GM13976 (cell line): ENCODE measurements around the gene DSCAM.

Experiments used
- DNase-seq: peaks from one replicate; pipeline ENCODE4 v3.0.0; 2012; ENCODE audit warnings: low spot score
- in situ Hi-C: fragments of 300-500 bp; cut with MboI; formaldehyde crosslinking; loops from one replicate; pipeline ENCODE4 v1.12.0; 2022; ENCODE audit warnings: low sequenced_read_pairs, mixed read lengths, inconsistent platforms; ENCODE audit not compliant: unreplicated experiment
- TF ChIP-seq, protein P1 (sequence below): IDR thresholded peaks from 2 replicates; pipeline ENCODE4 v1.5.1; 2012; ENCODE audit warnings: borderline replicate concordance, mild to moderate bottlenecking; ENCODE audit not compliant: insufficient read depth; ENCODE audit errors: extremely low read depth, missing control alignments, control extremely low read depth

The DSCAM gene

DNA sequence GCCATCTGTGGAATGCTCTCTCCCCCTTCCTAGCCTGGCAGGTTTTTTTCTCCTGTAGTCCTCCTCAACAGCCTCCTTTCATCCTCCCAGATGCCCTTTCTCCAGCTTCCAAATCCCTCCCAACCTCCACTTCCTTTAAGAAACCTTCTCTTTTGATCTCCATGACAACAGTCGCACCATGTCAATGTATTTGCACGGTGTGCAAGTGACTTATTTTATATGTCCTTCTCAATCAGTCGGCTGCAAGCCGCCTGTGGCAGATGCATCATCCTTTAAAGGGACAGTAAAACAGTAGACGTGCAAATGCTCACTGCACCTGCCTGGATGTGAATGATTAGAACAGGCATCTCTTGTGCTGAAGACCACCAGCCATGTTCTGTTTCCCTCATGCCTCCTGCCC is 694.5 kb downstream of the DSCAM start:
- TF ChIP-seq, protein P1, sequence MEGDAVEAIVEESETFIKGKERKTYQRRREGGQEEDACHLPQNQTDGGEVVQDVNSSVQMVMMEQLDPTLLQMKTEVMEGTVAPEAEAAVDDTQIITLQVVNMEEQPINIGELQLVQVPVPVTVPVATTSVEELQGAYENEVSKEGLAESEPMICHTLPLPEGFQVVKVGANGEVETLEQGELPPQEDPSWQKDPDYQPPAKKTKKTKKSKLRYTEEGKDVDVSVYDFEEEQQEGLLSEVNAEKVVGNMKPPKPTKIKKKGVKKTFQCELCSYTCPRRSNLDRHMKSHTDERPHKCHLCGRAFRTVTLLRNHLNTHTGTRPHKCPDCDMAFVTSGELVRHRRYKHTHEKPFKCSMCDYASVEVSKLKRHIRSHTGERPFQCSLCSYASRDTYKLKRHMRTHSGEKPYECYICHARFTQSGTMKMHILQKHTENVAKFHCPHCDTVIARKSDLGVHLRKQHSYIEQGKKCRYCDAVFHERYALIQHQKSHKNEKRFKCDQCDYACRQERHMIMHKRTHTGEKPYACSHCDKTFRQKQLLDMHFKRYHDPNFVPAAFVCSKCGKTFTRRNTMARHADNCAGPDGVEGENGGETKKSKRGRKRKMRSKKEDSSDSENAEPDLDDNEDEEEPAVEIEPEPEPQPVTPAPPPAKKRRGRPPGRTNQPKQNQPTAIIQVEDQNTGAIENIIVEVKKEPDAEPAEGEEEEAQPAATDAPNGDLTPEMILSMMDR = no peak
- in situ Hi-C loops = no loop called here
- DNase-seq = no peak

DNA sequence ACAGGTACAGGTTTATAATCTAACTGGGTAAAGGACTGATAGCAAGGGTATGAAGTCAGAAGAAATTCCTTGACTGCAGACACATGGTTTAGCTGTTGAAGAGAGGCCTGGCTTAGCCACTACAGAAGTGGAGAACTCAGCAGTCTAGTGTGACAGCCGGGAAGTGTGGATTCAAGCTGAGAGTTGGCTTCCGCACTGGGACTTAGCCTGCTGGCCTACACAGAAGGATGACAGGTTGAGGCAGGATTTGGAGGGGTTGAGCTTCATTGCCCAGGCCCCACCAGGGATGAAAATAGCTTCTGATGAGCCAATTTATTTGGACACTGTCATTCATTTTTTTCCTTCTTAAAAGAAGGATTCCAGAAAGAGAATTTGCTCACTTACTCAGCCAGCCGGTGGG is 695.3 kb downstream of the DSCAM start:
- in situ Hi-C loops = no loop called here
- TF ChIP-seq, protein P1 = no peak
- DNase-seq = no peak

DNA sequence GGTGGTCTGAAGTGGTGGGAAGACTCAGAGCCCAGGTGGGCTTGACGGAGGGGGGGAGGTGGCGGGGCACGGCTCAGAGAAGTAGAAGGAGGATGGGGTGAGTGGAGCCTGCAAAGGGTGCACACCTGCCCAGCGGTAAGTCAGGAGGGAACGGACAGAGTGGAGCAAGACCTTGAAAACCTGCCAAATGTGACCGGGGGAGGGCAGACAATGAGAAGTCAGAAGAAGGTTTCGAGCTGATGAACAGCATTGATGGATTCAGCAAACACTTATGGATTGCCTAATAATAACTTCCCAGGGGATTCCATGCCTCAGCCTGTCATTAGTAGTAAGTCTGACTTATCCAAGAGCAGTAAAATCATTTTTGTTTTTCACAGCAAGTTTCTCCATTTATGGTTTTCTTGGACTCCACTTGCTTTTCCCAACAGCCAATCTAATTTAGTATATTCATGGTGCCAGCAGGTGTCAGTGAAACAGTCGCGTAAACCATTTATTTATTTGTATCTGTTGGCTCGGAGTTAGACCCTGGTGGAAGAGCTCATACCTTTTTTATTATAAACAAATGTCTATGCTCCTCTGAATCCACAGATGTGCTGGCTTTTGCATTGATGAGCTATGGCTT is 700.6 kb downstream of the DSCAM start:
- DNase-seq = no peak
- in situ Hi-C loops = no loop called here
- TF ChIP-seq, protein P1 = no peak

DNA sequence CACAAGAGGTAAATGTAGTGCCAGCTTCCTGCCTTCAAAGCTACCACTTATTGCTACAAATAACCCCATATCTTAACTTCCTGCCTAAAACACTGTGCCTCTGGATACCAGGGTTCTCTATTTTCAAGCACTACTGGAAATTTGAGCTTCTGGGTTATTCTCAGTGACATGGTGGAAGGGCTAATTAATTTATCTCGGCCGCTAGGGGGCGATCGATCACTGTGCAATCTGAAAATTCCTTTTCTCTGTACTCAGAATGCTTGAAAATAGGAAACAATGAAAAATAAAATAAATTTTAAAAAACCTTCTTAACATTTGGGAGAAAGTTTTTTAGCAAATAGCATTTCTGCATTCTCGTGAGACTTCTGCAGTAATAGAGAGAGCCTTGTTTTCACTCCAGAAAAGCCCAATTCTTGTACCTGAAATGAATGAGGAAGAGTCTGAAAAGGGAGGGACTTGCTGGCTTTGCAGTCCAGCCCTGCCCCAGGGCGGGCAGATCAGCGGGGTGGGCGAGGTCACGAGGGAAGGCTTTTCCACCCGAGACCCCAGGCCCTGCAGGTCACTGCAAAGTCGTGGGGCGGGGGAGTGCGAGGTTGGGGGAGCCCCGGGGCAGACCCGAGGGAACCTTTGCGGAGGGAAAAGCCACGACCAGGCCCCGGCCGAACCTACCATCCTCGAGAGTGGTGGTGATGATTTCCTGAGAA is 703.0 kb downstream of the DSCAM start:
- TF ChIP-seq, protein P1 = no peak
- in situ Hi-C loops = no loop called here
- peak; percentile 51 for DNase-seq

DNA sequence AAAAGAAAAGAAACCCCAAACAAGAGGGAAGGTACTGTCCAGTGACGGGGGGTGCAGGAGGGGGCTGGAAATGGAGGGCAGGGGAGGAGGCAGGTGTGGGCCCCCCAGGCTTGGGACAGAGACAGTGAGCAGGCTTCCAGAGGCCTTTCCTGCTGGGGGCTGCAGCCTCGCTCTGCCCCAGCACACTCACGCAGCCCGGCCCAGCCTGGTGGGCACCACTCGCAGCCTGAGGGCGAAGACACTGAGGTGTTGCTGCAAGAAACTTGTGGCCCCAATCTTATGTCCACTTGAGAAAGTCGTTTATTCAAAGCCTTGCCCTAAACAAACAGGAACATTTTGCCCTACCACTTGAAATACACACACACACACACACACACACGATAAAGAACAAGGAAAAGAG is 705.3 kb downstream of the DSCAM start:
- in situ Hi-C loops = no loop called here
- TF ChIP-seq, protein P1 = no peak
- DNase-seq = no peak

DNA sequence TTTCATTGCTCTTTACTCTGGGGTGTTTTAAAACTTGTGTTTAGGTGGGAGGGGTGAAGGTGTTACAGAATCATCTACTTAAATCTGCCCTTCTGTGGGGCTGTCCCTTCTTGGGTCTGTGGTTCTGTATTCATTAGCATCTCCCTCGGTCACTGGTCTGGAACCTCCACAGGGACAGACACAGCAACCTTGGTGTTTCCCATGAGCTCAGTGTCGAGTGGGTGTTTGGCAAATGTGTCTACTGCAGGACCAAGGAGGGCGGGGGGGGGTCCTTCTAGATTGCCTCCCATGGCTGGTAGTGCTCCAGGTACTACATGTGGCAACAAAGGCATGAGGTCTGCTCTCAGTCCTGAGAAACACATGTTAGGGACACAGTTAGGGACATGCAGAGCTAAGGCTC is 706.3 kb downstream of the DSCAM start:
- TF ChIP-seq, protein P1 = no peak
- in situ Hi-C loops = no loop called here

More for the DNA sequence above, 706.3 kb downstream of the DSCAM start:
- no peak for DNase-seq
